DND-41 (cell line): ENCODE results near the gene GRID1.

Source experiments
- ATAC-seq: fragments of 200-7000 bp; cut with Tn5 transposase; 3 replicates; pipeline ENCODE4 v1.9.1; 2021; ENCODE audit warnings: low read depth; ENCODE audit not compliant: insufficient read depth
- DNase-seq: peaks from one replicate; pipeline ENCODE4 v3.0.0-alpha.2; 2020
- H2AFZ ChIP-seq: 2 replicates; pipeline ENCODE4 v1.6.0; 2012; ENCODE audit warnings: low read depth, low read length
- H3K27ac ChIP-seq: 2 replicates; pipeline ENCODE4 v1.5.1; 2012; ENCODE audit warnings: low read length, inconsistent platforms
- H3K27me3 ChIP-seq: fragments of 200-600 bp; sonication (generic); 2 replicates; pipeline ENCODE4 v1.6.0; 2012; ENCODE audit warnings: low read length, mild to moderate bottlenecking, inconsistent platforms; ENCODE audit not compliant: insufficient read depth, poor library complexity
- H3K36me3 ChIP-seq: 2 replicates; pipeline ENCODE4 v1.5.1; 2012; ENCODE audit warnings: low read length, inconsistent platforms; ENCODE audit not compliant: insufficient read depth
- H3K4me1 ChIP-seq: 2 replicates; pipeline ENCODE4 v1.5.1; 2012; ENCODE audit warnings: mild to moderate bottlenecking, low read length; ENCODE audit not compliant: insufficient read depth
- H3K4me2 ChIP-seq: 2 replicates; pipeline ENCODE4 v1.6.0; 2012; ENCODE audit warnings: mild to moderate bottlenecking, moderate library complexity, low read length, inconsistent platforms; ENCODE audit not compliant: insufficient read depth
- H3K4me3 ChIP-seq, 2 experiments: fragments of 200-600 bp in 1 of 2; shearing (Covaris generic) in 1 of 2; 2 replicates each; pipeline ENCODE4 v1.5.1; 2012 to 2016; ENCODE audit warnings: inconsistent platforms in 2 of 2, low read length in 2 of 2, mild to moderate bottlenecking in 2 of 2, low read depth in 1 of 2, moderate library complexity in 1 of 2
- H3K79me2 ChIP-seq: 2 replicates; pipeline ENCODE4 v1.6.0; 2012; ENCODE audit warnings: low read length, inconsistent platforms; ENCODE audit not compliant: insufficient read depth
- H3K9ac ChIP-seq: 2 replicates; pipeline ENCODE4 v1.6.0; 2012; ENCODE audit warnings: low read depth, mild to moderate bottlenecking, inconsistent platforms, low read length, moderate library complexity
- H3K9me3 ChIP-seq: 2 replicates; pipeline ENCODE4 v1.5.1; 2012; ENCODE audit warnings: low read length, moderate library complexity, mild to moderate bottlenecking, inconsistent platforms; ENCODE audit not compliant: insufficient read depth, severe bottlenecking
- H4K20me1 ChIP-seq: 2 replicates; pipeline ENCODE4 v1.6.0; 2012; ENCODE audit warnings: low read length; ENCODE audit not compliant: insufficient read depth
- EZH2 ChIP-seq: IDR thresholded peaks from 3 replicates; pipeline ENCODE4 v1.6.1; 2012; ENCODE audit warnings: borderline replicate concordance, low read depth, mild to moderate bottlenecking, moderate library complexity, low read length, inconsistent platforms; ENCODE audit not compliant: severe bottlenecking
- TF ChIP-seq, protein P1 (sequence below): IDR thresholded peaks from 2 replicates; pipeline ENCODE4 v1.5.1; 2012; ENCODE audit warnings: borderline replicate concordance, low read length, moderate library complexity, mild to moderate bottlenecking; ENCODE audit not compliant: poor library complexity, severe bottlenecking; ENCODE audit errors: extremely low read depth

GRID1 gene

DNA sequence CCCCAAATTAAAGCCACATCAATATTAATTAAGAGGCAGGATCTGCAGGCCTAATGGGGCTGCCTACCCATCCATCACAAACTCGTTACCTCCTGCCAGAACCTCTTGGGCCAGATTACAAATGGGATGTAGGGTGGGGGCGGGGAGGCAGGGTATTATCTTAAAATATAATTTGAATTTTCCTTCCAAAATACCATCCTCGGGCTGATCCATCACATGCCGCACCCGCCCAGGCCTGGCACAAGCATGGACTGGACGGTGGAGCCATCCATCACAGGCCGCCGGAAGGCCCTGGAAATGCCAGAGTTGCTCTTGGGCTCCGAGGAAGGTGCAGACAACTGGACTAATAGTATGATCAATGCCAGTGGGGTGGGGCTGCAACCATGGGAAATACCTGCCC is 212.8 kb downstream of the GRID1 start:
- DNase-seq = no peak
- Histone ChIP-seq H3K4me2 (no peak overlapping the region), H4K20me1 (no peaks in the 10 kb centered on the region), H3K27me3 (peaks cover 9% of the 10 kb centered on the region), H2AFZ (no peak overlapping the region), H3K79me2 (no peaks in the 10 kb centered on the region), H3K36me3 (no peaks in the 10 kb centered on the region), H3K9me3 (no peaks in the 10 kb centered on the region), H3K27ac (no peak overlapping the region), H3K4me1 (no peaks in the 10 kb centered on the region), H3K4me3 (no peak overlapping the region), H3K9ac (no peak overlapping the region)
- ATAC-seq = no peak
- TF ChIP-seq, protein P1, sequence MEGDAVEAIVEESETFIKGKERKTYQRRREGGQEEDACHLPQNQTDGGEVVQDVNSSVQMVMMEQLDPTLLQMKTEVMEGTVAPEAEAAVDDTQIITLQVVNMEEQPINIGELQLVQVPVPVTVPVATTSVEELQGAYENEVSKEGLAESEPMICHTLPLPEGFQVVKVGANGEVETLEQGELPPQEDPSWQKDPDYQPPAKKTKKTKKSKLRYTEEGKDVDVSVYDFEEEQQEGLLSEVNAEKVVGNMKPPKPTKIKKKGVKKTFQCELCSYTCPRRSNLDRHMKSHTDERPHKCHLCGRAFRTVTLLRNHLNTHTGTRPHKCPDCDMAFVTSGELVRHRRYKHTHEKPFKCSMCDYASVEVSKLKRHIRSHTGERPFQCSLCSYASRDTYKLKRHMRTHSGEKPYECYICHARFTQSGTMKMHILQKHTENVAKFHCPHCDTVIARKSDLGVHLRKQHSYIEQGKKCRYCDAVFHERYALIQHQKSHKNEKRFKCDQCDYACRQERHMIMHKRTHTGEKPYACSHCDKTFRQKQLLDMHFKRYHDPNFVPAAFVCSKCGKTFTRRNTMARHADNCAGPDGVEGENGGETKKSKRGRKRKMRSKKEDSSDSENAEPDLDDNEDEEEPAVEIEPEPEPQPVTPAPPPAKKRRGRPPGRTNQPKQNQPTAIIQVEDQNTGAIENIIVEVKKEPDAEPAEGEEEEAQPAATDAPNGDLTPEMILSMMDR = no peak
- no peak for TF ChIP-seq EZH2

DNA sequence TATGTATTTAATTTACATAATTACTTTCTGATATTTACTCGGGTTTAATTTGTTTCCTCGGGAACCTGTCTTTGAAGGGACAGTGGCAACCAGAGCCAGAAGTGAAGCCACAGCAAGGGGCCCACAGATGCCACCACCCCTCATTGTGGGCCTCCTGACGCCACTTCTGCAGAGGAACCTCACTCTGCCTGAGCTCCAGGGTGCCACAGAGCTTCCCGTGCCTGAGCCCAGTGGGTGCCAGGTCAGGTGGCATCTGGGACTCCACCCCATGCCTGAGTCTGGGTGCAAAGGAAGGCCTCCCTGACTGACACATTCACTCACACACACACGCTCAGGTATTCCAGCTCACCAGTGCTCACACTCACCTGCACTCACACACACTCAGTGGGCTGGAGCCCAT is 213.7 kb downstream of the GRID1 start:
- ATAC-seq (no peak), DNase-seq (no peak)
- Histone ChIP-seq H3K27ac (no peak overlapping the region), H3K27me3 (peaks cover 9% of the 10 kb centered on the region), H3K4me3 (no peak overlapping the region), H3K9me3 (no peaks in the 10 kb centered on the region), H4K20me1 (no peaks in the 10 kb centered on the region), H3K9ac (no peak overlapping the region), H3K36me3 (no peaks in the 10 kb centered on the region), H3K4me2 (no peak overlapping the region), H3K4me1 (no peaks in the 10 kb centered on the region), H2AFZ (no peak overlapping the region), H3K79me2 (no peaks in the 10 kb centered on the region)
- TF ChIP-seq, protein P1 = no peak
- TF ChIP-seq EZH2 = no peak

DNA sequence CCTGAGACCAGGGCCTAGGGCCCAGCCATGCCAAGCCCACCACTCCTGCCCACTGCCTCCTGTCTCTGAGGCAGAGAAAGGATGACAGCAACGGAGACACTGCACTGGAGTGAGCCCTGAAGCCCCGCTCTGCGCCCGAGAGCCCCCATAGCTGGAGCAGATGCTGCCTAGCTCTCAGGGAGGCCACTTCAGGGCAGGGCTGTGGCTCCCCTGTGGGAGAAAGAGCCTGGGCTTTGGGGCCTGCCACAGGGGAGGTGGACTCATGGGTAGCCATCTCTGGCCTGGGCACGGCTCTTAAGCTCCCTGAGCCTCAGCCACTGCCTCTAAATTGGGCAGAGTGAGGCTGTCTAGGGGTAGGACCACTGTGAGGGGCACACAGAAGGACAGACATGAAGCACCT is 214.2 kb downstream of the GRID1 start:
- TF ChIP-seq EZH2 = no peak
- TF ChIP-seq, protein P1 = no peak
- no peaks in the 10 kb centered on the region for H3K79me2 ChIP-seq

DNA sequence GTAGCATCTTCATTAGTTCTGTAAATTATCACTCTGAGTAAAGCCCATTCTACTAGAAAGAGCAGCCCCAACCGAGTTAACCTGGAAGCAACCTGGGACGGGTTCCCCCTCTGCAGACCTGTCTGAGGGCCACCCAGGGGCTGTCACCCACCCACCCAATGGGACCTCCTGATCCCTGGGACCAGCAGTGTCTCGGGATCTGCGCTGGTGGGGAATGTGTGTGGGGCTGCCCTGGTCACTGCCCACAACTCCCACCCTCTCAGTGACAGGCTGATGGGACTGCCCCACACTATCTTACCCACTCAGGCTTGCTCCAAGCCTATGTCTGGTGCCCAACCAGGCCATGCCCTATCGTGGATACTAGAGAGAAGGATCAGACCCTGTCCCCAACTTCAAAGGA is 215.0 kb downstream of the GRID1 start:
- H3K27me3 ChIP-seq = peaks cover 8% of the 10 kb centered on the region
- no peaks in the 10 kb centered on the region for H4K20me1 ChIP-seq
- no peaks in the 10 kb centered on the region for H3K36me3 ChIP-seq
- DNase-seq = no peak
- no peak overlapping the region for H3K4me2 ChIP-seq
- H3K27ac ChIP-seq = no peak overlapping the region
- no peaks in the 10 kb centered on the region for H3K79me2 ChIP-seq
- H3K4me3 ChIP-seq = no peak overlapping the region
- ATAC-seq = no peak
- TF ChIP-seq, protein P1 = no peak
- TF ChIP-seq EZH2 = no peak
- H3K9ac ChIP-seq = no peak overlapping the region
- H3K9me3 ChIP-seq = no peaks in the 10 kb centered on the region
- no peaks in the 10 kb centered on the region for H3K4me1 ChIP-seq
- no peak overlapping the region for H2AFZ ChIP-seq

More for the DNA sequence above, 214.2 kb downstream of the GRID1 start:
- Histone ChIP-seq H2AFZ (no peak overlapping the region), H4K20me1 (no peaks in the 10 kb centered on the region), H3K9ac (no peak overlapping the region), H3K4me2 (no peak overlapping the region), H3K4me3 (no peak overlapping the region), H3K36me3 (no peaks in the 10 kb centered on the region), H3K4me1 (no peaks in the 10 kb centered on the region), H3K27ac (no peak overlapping the region), H3K9me3 (no peaks in the 10 kb centered on the region), H3K27me3 (peaks cover 9% of the 10 kb centered on the region)
- DNase-seq (no peak), ATAC-seq (no peak)
